CD8-positive, alpha-beta memory T cell (primary cell): Measurements from ENCODE around the gene NDUFS6. TPM values are rescaled to one million over a fixed set of nuclear protein-coding genes. Genes with fewer than 3 reads are reported as not detected.
"Not testable (repeated sequence)": the region's sequence is repeated elsewhere in the genome, so short reads cannot be mapped to it uniquely, and the experiment has no call there.

Source experiments
- CTCF ChIA-PET: fragments of 350-600 bp; sonication (Branson Sonifier 250); formaldehyde crosslinking; loops from one replicate; lab custom pipeline; 2021; ENCODE audit warnings: antibody characterized with exemption; lab: Charles Lee
- POLR2A ChIA-PET: fragments of 350-600 bp; sonication (Branson Sonifier 250); formaldehyde crosslinking; loops from one replicate; lab custom pipeline; 2021; ENCODE audit warnings: antibody characterized with exemption; lab: Charles Lee
- DNase-seq, 5 donors: peaks; one replicate each; pipeline versions ENCODE4 v3.0.0 to v3.0.0-alpha.2; 2020 to 2022; ENCODE audit warnings: mixed read lengths in 1 of 5
- H3K27ac ChIP-seq: one replicate; pipeline ENCODE4 v1.7.0; 2013; ENCODE audit warnings: low read depth, mild to moderate bottlenecking, low read length, moderate library complexity
- H3K27me3 ChIP-seq: 2 replicates; pipeline ENCODE4 v1.7.0; 2013; ENCODE audit warnings: low read length, mild to moderate bottlenecking; ENCODE audit not compliant: insufficient read depth, poor library complexity, severe bottlenecking
- H3K36me3 ChIP-seq: 2 replicates; pipeline ENCODE4 v1.7.0; 2013; ENCODE audit warnings: mild to moderate bottlenecking, low read length, moderate library complexity; ENCODE audit not compliant: insufficient read depth
- H3K4me1 ChIP-seq: 2 replicates; pipeline ENCODE4 v1.7.0; 2013; ENCODE audit warnings: mild to moderate bottlenecking, low read length, moderate library complexity; ENCODE audit not compliant: insufficient read depth
- H3K4me3 ChIP-seq: 2 replicates; pipeline ENCODE4 v1.7.0; 2013; ENCODE audit warnings: mild to moderate bottlenecking, low read length
- H3K9me3 ChIP-seq: 2 replicates; pipeline ENCODE4 v1.7.0; 2013; ENCODE audit warnings: mild to moderate bottlenecking, low read length
- H3K27ac Mint-ChIP-seq, 8 donors: one replicate each; pipeline ENCODE4 v1.8.0; 2020 to 2021; ENCODE audit warnings: mixed read lengths in 8 of 8, mild to moderate bottlenecking in 6 of 8, inconsistent platforms in 3 of 8, moderate library complexity in 3 of 8
- H3K27me3 Mint-ChIP-seq, 2 donors: one replicate each; pipeline ENCODE4 v1.8.0; 2020 to 2021; ENCODE audit warnings: mixed read lengths in 2 of 2, mild to moderate bottlenecking in 1 of 2, moderate library complexity in 1 of 2
- H3K36me3 Mint-ChIP-seq, 3 donors: one replicate each; pipeline ENCODE4 v1.8.0; 2020 to 2021; ENCODE audit warnings: mixed read lengths in 3 of 3, inconsistent platforms in 1 of 3, mild to moderate bottlenecking in 1 of 3
- H3K4me1 Mint-ChIP-seq, 3 donors: one replicate each; pipeline ENCODE4 v1.8.0; 2020 to 2021; ENCODE audit warnings: mixed read lengths in 3 of 3, inconsistent platforms in 1 of 3, mild to moderate bottlenecking in 1 of 3
- H3K4me3 Mint-ChIP-seq, 7 donors: one replicate each; pipeline ENCODE4 v1.8.0; 2020 to 2021; ENCODE audit warnings: mixed read lengths in 7 of 7, mild to moderate bottlenecking in 6 of 7, moderate library complexity in 4 of 7, inconsistent platforms in 2 of 7
- H3K9me3 Mint-ChIP-seq, 5 donors: one replicate each; pipeline ENCODE4 v1.8.0; 2020 to 2022; ENCODE audit warnings: mixed read lengths in 5 of 5, mild to moderate bottlenecking in 3 of 5, moderate library complexity in 2 of 5, inconsistent platforms in 1 of 5
- polyA plus RNA-seq: library from polyadenylated mRNA; unstranded; fragments of 300-500 nt; fragmentation: Illumina TruSeq; gene quantifications from one replicate; pipeline ENCODE4 v1.2.3, GENCODE V29; 2021
- total RNA-seq, 2 experiments: library from RNA; stranded (reverse); gene quantifications; one replicate each; pipeline ENCODE4 v1.2.3, GENCODE V29; 2021

NDUFS6 gene
- total and polyA plus RNA-seq, 3 experiments from 2014 or later, result 43.4 to 83.7 (median 44.2) TPM

DNA sequence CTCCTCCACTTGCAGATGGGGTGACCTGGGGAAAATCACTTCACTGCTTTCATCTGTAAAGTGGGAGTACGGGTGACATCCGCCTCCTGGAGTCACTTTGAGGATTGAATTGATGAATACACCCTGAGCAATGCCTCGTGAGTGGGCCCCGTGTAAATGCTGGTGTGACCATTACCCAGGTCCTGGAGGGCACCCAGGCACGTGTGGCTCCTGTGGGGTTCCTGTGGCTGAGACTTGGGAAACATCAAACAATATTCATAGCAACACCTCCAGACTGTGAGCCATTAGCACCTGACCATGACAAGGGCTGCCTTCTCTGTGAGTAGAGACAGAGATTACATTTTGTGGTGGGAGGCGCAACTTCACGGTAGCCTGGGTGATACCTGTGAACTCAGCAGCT, 13.0 kb upstream of the NDUFS6 start:
- H3K9me3 ChIP-seq, result no peaks in the 10 kb centered on the region
- H3K4me1 Mint-ChIP-seq, result peaks cover 23 to 61% (median 54%) of the 10 kb centered on the region in 3 donors
- H3K36me3 Mint-ChIP-seq, result peaks cover 0 to 4% (median 4%) of the 10 kb centered on the region in 3 donors
- no peaks in the 10 kb centered on the region for H3K36me3 ChIP-seq
- peaks cover 19% of the 10 kb centered on the region for H3K4me1 ChIP-seq
- no peak for DNase-seq
- no peak overlapping the region for H3K27ac ChIP-seq
- ChIA-PET CTCF (no interaction called here), POLR2A (no interaction called here)
- H3K4me3 ChIP-seq, result no peak overlapping the region
- H3K27ac Mint-ChIP-seq, result peak overlapping the region in 1 of 8 donors; percentile 11
- no peak overlapping the region for H3K4me3 Mint-ChIP-seq
- H3K27me3 Mint-ChIP-seq, result peaks cover 4 to 7% of the 10 kb centered on the region in 2 donors
- no peaks in the 10 kb centered on the region for H3K9me3 Mint-ChIP-seq
- no peaks in the 10 kb centered on the region for H3K27me3 ChIP-seq

DNA sequence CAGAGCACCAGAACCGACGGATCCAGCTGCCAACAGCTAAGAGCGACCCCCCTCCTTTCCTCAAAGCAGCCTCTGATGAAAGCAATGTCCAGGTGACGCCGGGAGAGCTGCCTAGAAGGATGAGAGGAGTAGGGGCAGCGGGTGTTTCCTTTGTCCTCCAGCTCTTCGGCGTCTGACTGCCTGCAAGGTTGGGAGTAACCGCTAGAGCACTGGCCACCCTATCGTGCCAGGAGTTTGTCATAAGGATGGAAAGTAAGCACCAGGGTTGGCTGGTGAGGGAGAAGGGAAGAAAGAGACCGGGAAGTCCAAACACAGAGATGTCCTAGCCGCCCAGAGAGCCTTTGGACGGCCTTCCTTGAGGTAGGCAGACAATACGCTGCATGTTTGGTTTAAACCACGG, 12.4 kb upstream of the NDUFS6 start:
- Histone ChIP-seq H3K27ac (no peak overlapping the region), H3K27me3 (no peaks in the 10 kb centered on the region), H3K9me3 (no peaks in the 10 kb centered on the region), H3K4me3 (no peak overlapping the region), H3K36me3 (no peaks in the 10 kb centered on the region), H3K4me1 (peaks cover 25% of the 10 kb centered on the region)
- Mint-ChIP-seq H3K36me3 (peaks cover 0 to 4% (median 4%) of the 10 kb centered on the region in 3 donors), H3K27me3 (peaks cover 4 to 7% of the 10 kb centered on the region in 2 donors), H3K27ac (peak overlapping the region in 2 of 8 donors; percentile 11 to 86), H3K9me3 (no peaks in the 10 kb centered on the region), H3K4me3 (no peak overlapping the region), H3K4me1 (peaks cover 29 to 63% (median 57%) of the 10 kb centered on the region in 3 donors)
- DNase-seq, result no peak
- ChIA-PET POLR2A (no interaction called here), CTCF (no interaction called here)

DNA sequence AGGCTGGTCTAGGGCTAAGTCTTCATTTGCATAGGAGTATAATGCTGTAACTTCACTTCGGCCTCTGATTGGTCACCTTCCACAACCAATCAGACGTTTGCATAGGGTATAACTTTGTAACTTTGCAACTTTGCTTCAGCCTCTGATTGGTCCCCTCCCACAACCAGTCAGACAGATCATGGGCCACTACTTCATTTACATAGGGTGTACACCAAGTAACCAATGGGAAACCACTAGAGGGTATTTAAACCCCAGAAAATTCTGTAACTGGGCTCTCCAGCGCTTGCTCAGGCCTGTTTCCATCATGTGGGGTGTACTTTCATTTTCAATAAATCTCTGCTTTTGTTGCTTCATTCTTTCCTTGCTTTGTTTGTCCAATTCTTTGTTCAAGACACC, 11.8 kb upstream of the NDUFS6 start:
- not testable (repeated sequence) for H3K4me3 Mint-ChIP-seq, DNase-seq

GRCh38 chr5:1789834-1790471, 11.3 kb upstream of the NDUFS6 start:
- ChIA-PET POLR2A (no interaction called here), CTCF (no interaction called here)
- Mint-ChIP-seq H3K36me3 (peaks cover 0 to 4% (median 4%) of the 10 kb centered on the region in 3 donors), H3K4me3 (no peak overlapping the region), H3K27ac (peak overlapping the region in 7 of 8 donors; percentile 14 to 90 (median 58)), H3K27me3 (no peaks in the 10 kb centered on the region), H3K4me1 (peaks cover 33 to 67% (median 57%) of the 10 kb centered on the region in 3 donors), H3K9me3 (no peaks in the 10 kb centered on the region)
- H3K4me1 ChIP-seq, result peaks cover 28% of the 10 kb centered on the region
- no peaks in the 10 kb centered on the region for H3K36me3 ChIP-seq
- H3K27ac ChIP-seq, result no peak overlapping the region
- H3K9me3 ChIP-seq, result no peaks in the 10 kb centered on the region
- no peaks in the 10 kb centered on the region for H3K27me3 ChIP-seq
- no peak for DNase-seq
- H3K4me3 ChIP-seq, result no peak overlapping the region

More for the DNA sequence above, 11.8 kb upstream of the NDUFS6 start:
- H3K9me3 ChIP-seq, H3K36me3 Mint-ChIP-seq, POLR2A ChIA-PET, CTCF ChIA-PET, H3K27me3 Mint-ChIP-seq, H3K27ac ChIP-seq, H3K4me3 ChIP-seq, H3K9me3 Mint-ChIP-seq, H3K27me3 ChIP-seq, H3K36me3 ChIP-seq: not testable (repeated sequence)
- Mint-ChIP-seq H3K27ac (peak overlapping the region in 5 of 8 donors; percentile 41 to 85 (median 58)), H3K4me1 (peaks cover 32 to 67% (median 61%) of the 10 kb centered on the region in 3 donors)
- peaks cover 28% of the 10 kb centered on the region for H3K4me1 ChIP-seq

DNA sequence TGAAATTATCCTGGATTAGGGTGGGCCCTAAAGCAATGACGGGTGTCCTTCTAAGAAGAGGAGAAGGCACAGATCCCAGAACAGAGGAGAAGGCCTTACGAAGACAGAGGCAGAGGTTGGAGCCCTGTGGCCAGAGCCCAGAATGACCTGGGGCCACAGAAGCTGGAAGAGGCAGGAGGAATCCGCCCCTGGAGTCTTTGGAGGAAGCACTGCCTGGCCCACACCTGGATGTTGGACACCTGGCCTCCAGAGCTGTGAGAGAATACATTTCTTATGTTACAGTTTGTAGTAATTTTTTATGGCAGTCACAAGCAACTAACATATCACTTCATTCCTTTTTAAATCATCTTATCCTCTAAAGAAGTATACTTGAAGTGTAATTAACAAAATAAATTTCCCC, 10.0 kb upstream of the NDUFS6 start:
- Histone ChIP-seq H3K27ac (no peak overlapping the region), H3K4me3 (no peak overlapping the region), H3K36me3 (no peaks in the 10 kb centered on the region), H3K4me1 (peaks cover 28% of the 10 kb centered on the region), H3K27me3 (no peaks in the 10 kb centered on the region), H3K9me3 (no peaks in the 10 kb centered on the region)
- H3K4me1 Mint-ChIP-seq, result peaks cover 33 to 69% (median 57%) of the 10 kb centered on the region in 3 donors
- H3K4me3 Mint-ChIP-seq, result peak overlapping the region in 1 of 7 donors; percentile 27
- ChIA-PET POLR2A (no interaction called here), CTCF (no interaction called here)
- no peak for DNase-seq
- H3K36me3 Mint-ChIP-seq, result peaks cover 0 to 8% (median 6%) of the 10 kb centered on the region in 3 donors
- H3K9me3 Mint-ChIP-seq, result no peaks in the 10 kb centered on the region
- no peaks in the 10 kb centered on the region for H3K27me3 Mint-ChIP-seq
- H3K27ac Mint-ChIP-seq, result peak overlapping the region in 7 of 8 donors; percentile 50 to 99 (median 86)

GRCh38 chr5:1792842-1793266, 8.4 kb upstream of the NDUFS6 start:
- Mint-ChIP-seq H3K27ac (peak overlapping the region; percentile 83 to 99 (median 94)), H3K27me3 (no peaks in the 10 kb centered on the region), H3K9me3 (no peaks in the 10 kb centered on the region), H3K36me3 (peaks cover 0 to 23% (median 6%) of the 10 kb centered on the region in 3 donors), H3K4me1 (peaks cover 37 to 79% (median 66%) of the 10 kb centered on the region in 3 donors), H3K4me3 (peak overlapping the region; percentile 78 to 94 (median 85))
- Histone ChIP-seq H3K9me3 (no peaks in the 10 kb centered on the region), H3K27ac (no peak overlapping the region), H3K27me3 (no peaks in the 10 kb centered on the region), H3K36me3 (peaks cover 4% of the 10 kb centered on the region), H3K4me3 (peak overlapping the region; percentile 11), H3K4me1 (peaks cover 29% of the 10 kb centered on the region)
- DNase-seq, result peak; percentile 45 to 89 (median 78)
- ChIA-PET POLR2A (interaction anchor here (0.8 to 1.1 kb wide), 3 partner anchors 8 to 448 kb away, joined by 3 to 4 read pairs (median 3); partner anchors contain the start of genes CLPTM1L and NDUFS6), CTCF (interaction anchor here (0.7 to 1.7 kb wide), 6 partner anchors 8 to 57 kb away, joined by 3 to 10 read pairs (median 4); partner anchors contain the start of gene NDUFS6)

DNA sequence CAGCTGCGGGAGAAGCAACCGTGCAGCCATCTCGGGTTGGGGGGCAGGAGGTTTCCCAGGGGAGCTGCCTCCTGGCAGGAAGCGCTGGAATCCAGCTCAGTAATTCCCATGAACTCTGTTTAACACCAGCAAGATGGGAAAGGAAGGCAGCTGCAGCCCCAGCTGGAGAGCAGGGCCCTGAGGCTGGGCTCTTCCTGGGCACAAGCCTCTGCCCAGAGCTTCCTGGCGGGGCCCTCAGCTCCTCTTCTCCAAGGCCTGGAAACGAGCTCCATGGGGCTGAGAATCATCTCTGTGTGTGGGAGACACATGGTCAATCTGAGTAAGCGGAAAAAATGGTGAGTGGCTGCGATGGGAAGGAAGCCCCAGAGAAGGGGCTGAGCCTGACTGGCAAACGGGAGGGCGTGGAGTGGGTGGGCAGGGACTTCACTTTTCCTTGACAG, 7.9 kb upstream of the NDUFS6 start:
- H3K27ac ChIP-seq, result no peak overlapping the region
- H3K27me3 ChIP-seq, result no peaks in the 10 kb centered on the region
- peaks cover 0 to 27% (median 6%) of the 10 kb centered on the region in 3 donors for H3K36me3 Mint-ChIP-seq
- peaks cover 34% of the 10 kb centered on the region for H3K4me1 ChIP-seq
- peak overlapping the region; percentile 83 to 99 (median 94) for H3K27ac Mint-ChIP-seq
- peak overlapping the region; percentile 78 to 94 (median 85) for H3K4me3 Mint-ChIP-seq
- ChIA-PET POLR2A (interaction anchor here (0.8 to 1.1 kb wide), 3 partner anchors 8 to 448 kb away, joined by 3 to 4 read pairs (median 3); partner anchors contain the start of genes CLPTM1L and NDUFS6), CTCF (interaction anchor here (0.9 to 1.7 kb wide), 5 partner anchors 10 to 58 kb away, joined by 3 to 10 read pairs (median 5); no protein-coding TSS in a partner anchor)
- DNase-seq, result peak in 1 of 5 donors; percentile 51
- no peaks in the 10 kb centered on the region for H3K27me3 Mint-ChIP-seq
- no peaks in the 10 kb centered on the region for H3K9me3 Mint-ChIP-seq
- no peaks in the 10 kb centered on the region for H3K9me3 ChIP-seq
- H3K4me1 Mint-ChIP-seq, result peaks cover 38 to 82% (median 69%) of the 10 kb centered on the region in 3 donors
- peaks cover 8% of the 10 kb centered on the region for H3K36me3 ChIP-seq
- peak overlapping the region; percentile 11 for H3K4me3 ChIP-seq
